Mammary epithelial cell (primary cell): ENCODE results near the gene NPTXR.

Experiments used
- CTCF ChIP-seq, 2 donors: IDR thresholded peaks in 1 of 2; conservative IDR thresholded peaks in 1 of 2; 2 replicates each; pipeline ENCODE4 v1.5.1; 2011 to 2012; ENCODE audit warnings: inconsistent platforms in 2 of 2, low read length in 2 of 2, mild to moderate bottlenecking in 2 of 2, control low read depth in 1 of 2, low read depth in 1 of 2; ENCODE audit not compliant: insufficient read depth in 1 of 2; ENCODE audit errors: extremely low read depth in 1 of 2
- EZH2 ChIP-seq: IDR thresholded peaks from 2 replicates; pipeline ENCODE4 v1.6.1; 2012; ENCODE audit warnings: low read length, inconsistent platforms, borderline replicate concordance

GRCh38 chr22:38793317-38793716 lies 50.5 kb downstream of the NPTXR start:
- TF ChIP-seq CTCF (conservative IDR thresholded peaks at IDR 0.05 in 1 of 2, IDR thresholded peaks at IDR 0.05 in 1 of 2; ENCODE audit: extremely low read depth in 1 of 2, insufficient read depth in 1 of 2, low read depth in 1 of 2, low read length in 2 of 2) = no peak
- no peak for TF ChIP-seq EZH2
